Keratinocyte (primary cell): Measurements from ENCODE around the gene CAPN2.

Experiments
- CTCF ChIP-seq, 3 experiments: IDR thresholded peaks in 1 of 3; conservative IDR thresholded peaks in 1 of 3; optimal IDR thresholded peaks in 1 of 3; 2 replicates in 2 of 3; 3 replicates in 1 of 3; pipeline versions ENCODE3 to v1.5.1; 2011; ENCODE audit warnings: low read length in 3 of 3, mild to moderate bottlenecking in 3 of 3, moderate library complexity in 2 of 3, control low read depth in 1 of 3, inconsistent platforms in 1 of 3; ENCODE audit not compliant: insufficient read depth in 2 of 3; ENCODE audit errors: extremely low read depth in 1 of 3
- EZH2 ChIP-seq: IDR thresholded peaks from one replicate; pipeline ENCODE4 v1.6.1; 2012; ENCODE audit warnings: inconsistent platforms, mild to moderate bottlenecking, low read length, moderate library complexity

GRCh38 chr1:223758734-223759133, 46.4 kb downstream of the CAPN2 start:
- TF ChIP-seq CTCF (optimal IDR thresholded peaks at IDR 0.05 in 1 of 3, IDR thresholded peaks at IDR 0.05 in 1 of 3, conservative IDR thresholded peaks at IDR 0.05 in 1 of 3; ENCODE audit: extremely low read depth in 1 of 3, insufficient read depth in 2 of 3, low read length in 3 of 3) (no peak), EZH2 (no peak)
